Regular cardiac myocyte (primary cell): Measurements from ENCODE around the gene FBLN2. TPM values are rescaled to one million over a fixed set of nuclear protein-coding genes. Genes with fewer than 3 reads are reported as not detected.

Experiments
- total RNA-seq: library from RNA; depleted of rRNA; stranded (reverse); fragments of >200 nt; gene quantifications from 2 replicates; pipeline ENCODE4 v1.2.3, GENCODE V29; 2014

The FBLN2 gene
- total RNA-seq = 109 and 243 TPM in 2 replicates

GRCh38 chr3:13548696-13549622 is at the start of gene FBLN2:
Gene FBLN2 (plus strand): TSS chr3:13549125. CDS start chr3:13570356, 21,231 bp downstream.

Other genes starting within 250 kb of the FBLN2 start
- gene NUP210, start 128.8 kb upstream of the FBLN2 start, total RNA-seq = under 0.01 and 0.38 TPM in 2 replicates
- 9.8 and 15.2 TPM in 2 replicates for gene HDAC11, start 68.8 kb upstream of the FBLN2 start, total RNA-seq